Natural killer cell (primary cell): ENCODE data around the gene PDE2A. TPM values are rescaled to one million over a fixed set of nuclear protein-coding genes. Genes with fewer than 3 reads are reported as not detected.
A peak's percentile ranks its signal among the peaks of the same experiment; 100 is the strongest.

Experiments used
- ATAC-seq, 3 donors: fragments of 150-1000 bp in 2 of 3; fragments of 200-7000 bp in 1 of 3; cut with Tn5 transposase; 1 replicate in 1 of 3; 2 replicates in 2 of 3; pipeline ENCODE4 v1.10.0; 2021; ENCODE audit warnings: mild to moderate bottlenecking in 2 of 3, moderate library complexity in 2 of 3
- DNase-seq, 2 donors: peaks; one replicate each; pipeline versions ENCODE4 v3.0.0 to v3.0.0-alpha.2; 2013 to 2021; ENCODE audit warnings: mixed read lengths in 1 of 2
- H3K27ac ChIP-seq: one replicate; pipeline ENCODE4 v1.5.1; 2013; ENCODE audit warnings: mild to moderate bottlenecking, low read length
- H3K27me3 ChIP-seq: one replicate; pipeline ENCODE4 v1.6.1; 2013; ENCODE audit warnings: low read length; ENCODE audit not compliant: control insufficient read depth, insufficient read depth
- H3K36me3 ChIP-seq: one replicate; pipeline ENCODE4 v1.6.1; 2013; ENCODE audit warnings: low read length; ENCODE audit not compliant: control insufficient read depth, insufficient read depth
- H3K4me1 ChIP-seq: one replicate; pipeline ENCODE4 v1.6.1; 2013; ENCODE audit warnings: low read length; ENCODE audit not compliant: control insufficient read depth, insufficient read depth
- H3K4me3 ChIP-seq: one replicate; pipeline ENCODE4 v1.5.1; 2013; ENCODE audit warnings: low read length
- H3K9me3 ChIP-seq: one replicate; pipeline ENCODE4 v1.6.1; 2013; ENCODE audit warnings: low read length; ENCODE audit not compliant: control insufficient read depth, insufficient read depth
- H3K27ac Mint-ChIP-seq, 2 donors: one replicate each; pipeline ENCODE4 v1.8.0; 2022; ENCODE audit warnings: mild to moderate bottlenecking in 2 of 2, mixed read lengths in 2 of 2, moderate library complexity in 1 of 2
- H3K27me3 Mint-ChIP-seq, 2 donors: one replicate each; pipeline ENCODE4 v1.8.0; 2022; ENCODE audit warnings: low read depth in 2 of 2, mixed read lengths in 2 of 2
- H3K36me3 Mint-ChIP-seq: one replicate; pipeline ENCODE4 v1.8.0; 2022; ENCODE audit warnings: mixed read lengths
- H3K4me1 Mint-ChIP-seq, 2 donors: one replicate each; pipeline ENCODE4 v1.8.0; 2022; ENCODE audit warnings: mixed read lengths in 2 of 2
- H3K4me3 Mint-ChIP-seq: one replicate; pipeline ENCODE4 v1.8.0; 2022; ENCODE audit warnings: mild to moderate bottlenecking, moderate library complexity, mixed read lengths
- H3K9me3 Mint-ChIP-seq, 2 donors: one replicate each; pipeline ENCODE4 v1.8.0; 2022; ENCODE audit warnings: mixed read lengths in 2 of 2
- WGBS: methylation state at CpG from one replicate; pipeline ENCODE4 v1.1.7; 2013; ENCODE audit warnings: missing lambda C conversion rate; ENCODE audit not compliant: insufficient coverage; 5-methylcytosine and 5-hydroxymethylcytosine counted together
- intact Hi-C: fragments of 100-400 bp; cut with micrococcal nuclease; formaldehyde crosslinking; loops from one replicate; pipeline ENCODE4 v1.14.2; 2022
- total RNA-seq, 4 donors: library from RNA; stranded (reverse); fragments of 120-200 nt in 1 of 4; gene quantifications; one replicate each; pipeline versions ENCODE4 v1.2.3 to v1.2.4, GENCODE V29; 2013 to 2022
- TF ChIP-seq, protein P1 (sequence below): fragments of 200-600 bp; IDR thresholded peaks from one replicate; pipeline ENCODE4 v1.8.0; 2022; ENCODE audit warnings: antibody characterized with exemption

The PDE2A gene
- total RNA-seq, 3 donors from 2014 or later (not counting 1 experiment from before 2014, with no cell fraction given): 8.7 to 11.9 (median 9.0) TPM

DNA sequence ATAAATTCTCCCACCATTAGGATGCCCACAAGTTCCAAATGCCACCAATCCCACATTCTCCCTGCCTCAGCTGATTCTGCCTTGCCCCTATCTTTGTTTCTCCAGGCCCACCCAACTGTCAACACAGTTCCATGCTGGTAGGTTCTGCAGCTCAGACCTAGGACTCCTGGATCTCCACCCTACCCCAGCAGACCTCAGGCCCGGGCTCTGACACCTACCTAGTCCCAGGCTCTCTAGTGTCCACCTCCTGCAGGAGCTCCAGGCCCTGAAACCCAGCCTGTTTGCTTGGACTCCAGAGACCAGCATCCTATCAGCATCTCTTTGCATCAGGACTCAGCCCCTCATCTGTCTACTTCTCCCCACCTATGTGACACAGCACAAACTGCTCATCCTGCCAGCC lies 86.5 kb downstream of the PDE2A start:
- Histone ChIP-seq H3K27ac (no peak overlapping the region), H3K4me3 (no peak overlapping the region), H3K4me1 (peaks cover 45% of the 10 kb centered on the region), H3K36me3 (no peaks in the 10 kb centered on the region), H3K9me3 (no peaks in the 10 kb centered on the region), H3K27me3 (peaks cover 42% of the 10 kb centered on the region)
- ATAC-seq: no peak
- no peak for DNase-seq
- TF ChIP-seq, protein P1, sequence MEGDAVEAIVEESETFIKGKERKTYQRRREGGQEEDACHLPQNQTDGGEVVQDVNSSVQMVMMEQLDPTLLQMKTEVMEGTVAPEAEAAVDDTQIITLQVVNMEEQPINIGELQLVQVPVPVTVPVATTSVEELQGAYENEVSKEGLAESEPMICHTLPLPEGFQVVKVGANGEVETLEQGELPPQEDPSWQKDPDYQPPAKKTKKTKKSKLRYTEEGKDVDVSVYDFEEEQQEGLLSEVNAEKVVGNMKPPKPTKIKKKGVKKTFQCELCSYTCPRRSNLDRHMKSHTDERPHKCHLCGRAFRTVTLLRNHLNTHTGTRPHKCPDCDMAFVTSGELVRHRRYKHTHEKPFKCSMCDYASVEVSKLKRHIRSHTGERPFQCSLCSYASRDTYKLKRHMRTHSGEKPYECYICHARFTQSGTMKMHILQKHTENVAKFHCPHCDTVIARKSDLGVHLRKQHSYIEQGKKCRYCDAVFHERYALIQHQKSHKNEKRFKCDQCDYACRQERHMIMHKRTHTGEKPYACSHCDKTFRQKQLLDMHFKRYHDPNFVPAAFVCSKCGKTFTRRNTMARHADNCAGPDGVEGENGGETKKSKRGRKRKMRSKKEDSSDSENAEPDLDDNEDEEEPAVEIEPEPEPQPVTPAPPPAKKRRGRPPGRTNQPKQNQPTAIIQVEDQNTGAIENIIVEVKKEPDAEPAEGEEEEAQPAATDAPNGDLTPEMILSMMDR: no peak
- Mint-ChIP-seq H3K4me3 (no peak overlapping the region), H3K9me3 (no peaks in the 10 kb centered on the region), H3K27me3 (peaks cover 52 to 53% of the 10 kb centered on the region in 2 donors), H3K4me1 (peaks cover 46 to 68% of the 10 kb centered on the region in 2 donors), H3K27ac (no peak overlapping the region), H3K36me3 (no peaks in the 10 kb centered on the region)
- intact Hi-C loops: loop anchor here (5.0 to 10.0 kb wide), 2 partner anchors 257 to 590 kb away; no protein-coding TSS in a partner anchor
- WGBS: 89% methylated on average over 1 of the region's 1 CpG

DNA sequence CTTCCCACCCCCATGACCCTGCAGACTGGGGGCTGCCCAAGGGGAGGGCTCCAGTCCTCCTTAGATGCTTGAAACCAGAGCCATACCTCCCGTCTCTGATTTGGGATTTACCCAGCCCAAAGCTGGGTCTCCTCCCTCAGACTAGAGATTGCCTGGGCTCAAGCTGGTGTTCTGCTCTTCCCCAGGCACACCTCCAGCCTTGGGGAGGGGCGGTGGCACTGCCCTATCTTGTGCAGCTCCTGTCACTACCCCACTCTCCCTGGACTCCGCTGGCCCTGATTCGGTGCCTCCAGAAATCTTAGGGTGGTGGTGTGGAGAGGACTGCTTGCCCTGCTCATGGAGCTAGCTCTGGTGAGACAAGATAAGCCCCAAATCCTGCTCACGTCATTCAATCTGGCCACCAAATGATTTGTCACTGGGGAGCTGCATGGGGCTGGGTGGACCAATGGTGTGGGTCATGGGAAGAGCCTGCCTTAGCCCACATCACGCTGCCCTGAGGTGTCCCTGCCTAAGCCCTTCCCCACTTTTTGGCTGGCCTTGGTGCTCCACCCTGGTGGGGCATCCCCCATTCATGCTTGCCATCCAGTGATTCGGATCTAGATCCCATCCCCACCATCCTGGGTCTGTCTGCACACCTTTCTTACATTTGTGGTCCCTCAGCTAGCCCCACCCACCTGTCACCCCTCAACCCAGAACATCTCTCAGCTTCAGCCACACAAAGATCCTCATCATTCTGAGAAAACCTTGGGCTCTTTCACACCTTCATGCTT lies 87.7 kb downstream of the PDE2A start:
- Histone ChIP-seq H3K27ac (no peak overlapping the region), H3K4me3 (no peak overlapping the region), H3K9me3 (no peaks in the 10 kb centered on the region), H3K27me3 (peaks cover 41% of the 10 kb centered on the region), H3K4me1 (peaks cover 36% of the 10 kb centered on the region), H3K36me3 (no peaks in the 10 kb centered on the region)
- Mint-ChIP-seq H3K27ac (no peak overlapping the region), H3K27me3 (peaks cover 42 to 43% of the 10 kb centered on the region in 2 donors), H3K4me3 (no peak overlapping the region), H3K9me3 (no peaks in the 10 kb centered on the region), H3K4me1 (peaks cover 44 to 62% of the 10 kb centered on the region in 2 donors), H3K36me3 (no peaks in the 10 kb centered on the region)
- DNase-seq (no peak), ATAC-seq (no peak)
- intact Hi-C loops: loop anchor here (5.0 to 10.0 kb wide), 2 partner anchors 258 to 591 kb away; no protein-coding TSS in a partner anchor
- WGBS: 89% methylated on average over 6 of the region's 7 CpGs
- TF ChIP-seq, protein P1: no peak

DNA sequence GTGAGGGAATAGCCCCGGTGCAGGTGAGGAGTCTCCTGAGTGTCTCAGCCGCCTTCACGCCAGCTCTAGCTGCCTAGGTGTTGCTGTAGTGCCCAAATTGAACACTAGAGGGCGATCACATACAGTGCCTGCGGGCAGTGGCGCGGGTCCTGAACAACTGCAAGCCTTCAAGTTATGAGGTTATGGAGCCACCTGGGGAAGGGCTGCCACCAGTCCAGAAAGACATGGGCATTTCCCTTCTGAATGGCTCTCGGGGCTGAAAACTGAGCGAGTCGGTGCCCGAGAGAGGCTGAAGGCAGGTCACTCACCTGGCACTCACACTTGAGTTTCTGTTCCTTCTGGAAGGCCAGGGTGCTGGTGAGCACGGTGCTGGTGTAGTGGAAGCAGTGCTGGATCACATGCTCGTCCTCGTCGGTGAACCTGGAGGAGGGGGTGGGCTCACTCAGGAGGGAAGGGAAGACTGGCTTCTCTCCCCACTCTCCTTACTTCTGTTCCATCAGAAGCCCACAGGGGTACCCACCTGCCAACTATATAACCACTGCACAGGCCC lies 88.4 kb downstream of the PDE2A start:
- no peaks in the 10 kb centered on the region for H3K36me3 Mint-ChIP-seq
- no peaks in the 10 kb centered on the region for H3K9me3 Mint-ChIP-seq
- TF ChIP-seq, protein P1: peak; percentile 95
- H3K4me1 Mint-ChIP-seq: peaks cover 37 to 55% of the 10 kb centered on the region in 2 donors
- peaks cover 35 to 36% of the 10 kb centered on the region in 2 donors for H3K27me3 Mint-ChIP-seq
- ATAC-seq (peak; percentile 78 to 82 (median 79)), DNase-seq (peak; percentile 57 to 89)
- Histone ChIP-seq H3K27me3 (peaks cover 34% of the 10 kb centered on the region), H3K4me3 (no peak overlapping the region), H3K36me3 (no peaks in the 10 kb centered on the region), H3K27ac (no peak overlapping the region), H3K9me3 (no peaks in the 10 kb centered on the region), H3K4me1 (peaks cover 36% of the 10 kb centered on the region)
- intact Hi-C loops: loop anchor here (1.0 to 10.0 kb wide), 5 partner anchors 57 to 591 kb away; no protein-coding TSS in a partner anchor
- H3K27ac Mint-ChIP-seq: peak overlapping the region in 1 of 2 donors; percentile 86
- 4% methylated on average over 11 of the region's 15 CpGs for WGBS
- peak overlapping the region; percentile 87 for H3K4me3 Mint-ChIP-seq
